Right forelimb (tissue), 1 donor: ENCODE results near the gene HCRTR1.

ENCODE experiments used
- DNase-seq: peaks from one replicate; pipeline ENCODE4 v3.0.0-alpha.2; 2018

The HCRTR1 gene

DNA sequence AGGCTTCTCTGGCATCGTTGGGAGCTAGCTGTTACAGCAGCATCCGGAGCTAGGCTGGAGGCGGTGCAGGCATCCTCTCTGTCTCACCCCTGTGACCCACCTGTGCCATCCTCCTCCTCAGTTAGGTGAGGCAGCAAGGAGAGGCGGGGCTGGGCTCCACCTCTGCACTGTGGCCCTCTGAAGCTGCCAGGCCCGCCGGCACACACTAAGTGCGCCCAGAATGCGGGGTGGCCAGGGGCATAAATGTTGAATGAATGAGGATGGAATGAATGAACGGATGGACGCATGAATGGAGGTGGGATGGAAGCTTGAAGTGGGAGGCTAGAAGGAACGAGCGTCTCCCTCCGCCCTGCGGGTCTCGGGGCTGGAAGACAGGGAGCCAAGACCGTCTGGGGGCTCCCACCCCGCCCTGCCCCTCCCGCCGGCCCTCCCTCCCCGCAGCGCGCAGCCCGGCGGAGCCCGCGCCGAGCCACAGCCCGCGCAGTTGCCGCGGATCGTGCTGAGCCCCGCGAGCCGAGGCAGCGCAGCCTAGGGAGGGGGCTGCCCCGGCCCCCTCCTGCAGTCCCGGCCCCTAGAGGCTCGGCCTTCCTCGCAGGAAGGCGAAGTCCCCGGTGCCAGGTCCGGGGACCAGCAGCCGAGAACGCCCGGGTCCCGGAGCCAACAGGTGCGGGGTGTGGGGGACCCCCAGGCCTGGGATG lies at the start of gene HCRTR1:
TSS of gene HCRTR1 (plus strand) at position 472 of the 698 bp plus-strand sequence. CDS start 1,504 bp downstream, outside the sequence.
- DNase-seq = no peak

DNA sequence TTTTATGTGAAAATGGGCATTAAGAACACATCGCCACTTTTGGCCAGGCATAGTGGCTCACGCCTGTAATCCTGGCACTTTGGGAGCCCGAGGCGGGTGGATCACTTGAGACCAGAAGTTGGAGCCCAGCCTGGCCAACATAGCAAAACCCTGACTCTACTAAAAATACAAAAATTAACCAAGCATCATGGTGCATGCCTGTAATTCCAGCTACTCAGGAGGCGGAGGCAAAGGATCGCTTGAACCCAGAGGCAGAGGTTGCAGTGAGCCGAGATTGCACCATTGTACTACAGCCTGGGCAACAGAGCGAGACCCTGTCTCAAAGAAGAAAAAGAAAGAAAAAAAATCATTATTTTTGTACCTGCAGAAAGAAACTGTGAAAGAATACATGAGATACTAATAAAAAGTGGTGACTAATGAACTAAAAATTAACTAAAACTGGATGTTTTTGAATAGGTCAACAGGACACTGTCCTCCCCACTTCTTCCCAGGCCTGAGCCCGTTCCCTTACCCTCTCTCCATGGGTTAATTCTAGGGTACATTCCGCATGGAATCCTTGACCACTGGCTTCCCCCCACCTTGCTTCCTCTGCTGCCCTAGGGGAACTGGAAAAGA lies 49.4 kb upstream of the HCRTR1 start:
- no peak for DNase-seq

DNA sequence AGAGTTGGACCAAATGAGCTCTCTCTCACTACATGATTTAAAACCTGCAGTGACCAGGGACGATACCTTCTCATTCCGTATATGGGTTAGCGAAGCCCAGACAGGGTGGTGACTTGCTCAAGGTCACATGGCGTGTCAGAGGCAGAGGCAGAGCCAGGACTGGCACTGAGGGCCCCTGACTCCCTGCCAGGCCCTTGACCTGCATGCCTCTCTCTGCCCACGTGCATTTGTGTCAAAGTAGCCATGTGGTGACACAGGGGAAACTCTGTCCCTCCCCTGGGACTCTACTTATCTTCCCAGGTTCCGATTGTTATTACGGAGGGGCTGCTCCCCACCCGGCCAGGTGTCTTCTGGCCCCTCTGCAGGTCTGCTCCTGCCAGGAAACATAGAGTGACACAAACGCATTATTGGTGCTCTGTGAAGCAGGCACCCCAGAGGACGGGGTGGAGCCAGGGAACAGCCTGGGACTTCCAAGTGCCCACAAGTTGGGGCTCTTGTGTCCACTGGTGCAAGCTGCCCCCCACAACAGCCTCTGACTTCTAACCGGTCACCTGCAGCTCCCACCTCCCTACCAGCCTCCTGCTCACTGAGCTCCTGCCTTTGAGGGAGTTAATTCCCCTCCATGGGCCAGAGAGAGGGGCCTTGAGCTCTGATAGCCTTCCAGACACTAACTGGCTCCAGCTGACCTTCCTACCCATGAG lies 48.4 kb upstream of the HCRTR1 start:
- DNase-seq = no peak

DNA sequence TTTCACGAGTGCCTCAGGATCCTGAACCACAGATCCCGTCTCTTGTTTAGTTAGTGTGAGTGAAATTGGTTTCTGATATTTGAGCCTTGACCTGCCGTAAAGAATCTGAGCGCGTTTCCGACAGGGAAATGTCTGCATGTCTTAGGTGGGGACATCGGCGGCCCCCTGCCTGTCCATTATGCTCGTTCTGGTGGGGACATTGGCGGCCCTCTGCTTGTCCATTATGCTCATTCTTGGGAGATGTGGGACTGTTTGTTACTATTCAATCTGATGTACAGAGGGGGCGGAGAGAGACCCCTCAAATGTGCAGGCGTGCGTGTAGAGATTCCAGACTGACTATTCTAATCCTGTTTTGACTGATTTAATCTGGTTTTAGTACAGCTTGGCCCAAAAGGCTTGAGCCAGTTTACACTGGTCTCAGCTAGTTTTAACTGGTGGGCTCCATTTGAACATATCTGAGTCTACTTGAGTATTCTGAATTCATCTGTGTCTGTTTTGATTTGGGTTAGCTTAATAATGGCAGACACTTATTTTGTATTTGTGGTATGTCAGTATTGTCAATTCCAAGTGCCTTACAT lies 47.8 kb upstream of the HCRTR1 start:
- no peak for DNase-seq

DNA sequence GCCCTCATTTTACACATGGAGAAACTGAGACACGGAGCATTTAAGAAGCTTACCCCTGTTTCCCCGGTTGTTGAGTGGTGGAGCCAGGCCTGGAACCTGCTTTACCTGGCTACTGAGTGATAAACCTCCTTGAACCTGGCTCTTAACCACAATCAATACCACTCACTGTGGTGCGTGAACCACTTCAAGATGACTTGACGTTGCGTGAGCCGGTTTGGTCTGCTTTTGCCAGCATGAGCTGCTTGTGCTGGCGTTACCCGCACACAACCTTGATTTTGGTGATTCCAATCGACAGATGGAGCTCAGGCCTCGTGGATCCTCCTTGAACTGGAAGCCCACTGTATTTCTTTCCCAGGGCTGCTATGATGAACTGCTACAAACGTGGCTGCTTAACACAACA lies 47.3 kb upstream of the HCRTR1 start:
- no peak for DNase-seq

DNA sequence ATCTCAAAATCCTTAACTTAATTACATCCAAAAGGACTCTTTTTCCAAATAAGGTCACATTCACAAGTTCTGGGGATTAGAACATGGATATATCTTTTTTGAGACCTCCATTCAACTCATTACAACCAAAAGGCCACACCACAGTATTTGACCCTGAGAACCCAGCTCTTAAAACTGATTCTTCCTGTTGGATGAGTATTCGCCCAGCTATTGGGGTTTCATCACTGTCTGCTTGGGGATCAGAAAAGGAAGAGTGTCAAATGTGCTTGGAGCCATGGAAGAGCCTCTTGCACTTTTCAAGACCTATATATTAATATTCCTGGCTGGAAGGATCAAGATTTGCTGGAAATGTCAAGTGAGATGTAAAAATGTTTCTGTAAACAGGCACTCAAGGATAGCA lies 46.6 kb upstream of the HCRTR1 start:
- no peak for DNase-seq

DNA sequence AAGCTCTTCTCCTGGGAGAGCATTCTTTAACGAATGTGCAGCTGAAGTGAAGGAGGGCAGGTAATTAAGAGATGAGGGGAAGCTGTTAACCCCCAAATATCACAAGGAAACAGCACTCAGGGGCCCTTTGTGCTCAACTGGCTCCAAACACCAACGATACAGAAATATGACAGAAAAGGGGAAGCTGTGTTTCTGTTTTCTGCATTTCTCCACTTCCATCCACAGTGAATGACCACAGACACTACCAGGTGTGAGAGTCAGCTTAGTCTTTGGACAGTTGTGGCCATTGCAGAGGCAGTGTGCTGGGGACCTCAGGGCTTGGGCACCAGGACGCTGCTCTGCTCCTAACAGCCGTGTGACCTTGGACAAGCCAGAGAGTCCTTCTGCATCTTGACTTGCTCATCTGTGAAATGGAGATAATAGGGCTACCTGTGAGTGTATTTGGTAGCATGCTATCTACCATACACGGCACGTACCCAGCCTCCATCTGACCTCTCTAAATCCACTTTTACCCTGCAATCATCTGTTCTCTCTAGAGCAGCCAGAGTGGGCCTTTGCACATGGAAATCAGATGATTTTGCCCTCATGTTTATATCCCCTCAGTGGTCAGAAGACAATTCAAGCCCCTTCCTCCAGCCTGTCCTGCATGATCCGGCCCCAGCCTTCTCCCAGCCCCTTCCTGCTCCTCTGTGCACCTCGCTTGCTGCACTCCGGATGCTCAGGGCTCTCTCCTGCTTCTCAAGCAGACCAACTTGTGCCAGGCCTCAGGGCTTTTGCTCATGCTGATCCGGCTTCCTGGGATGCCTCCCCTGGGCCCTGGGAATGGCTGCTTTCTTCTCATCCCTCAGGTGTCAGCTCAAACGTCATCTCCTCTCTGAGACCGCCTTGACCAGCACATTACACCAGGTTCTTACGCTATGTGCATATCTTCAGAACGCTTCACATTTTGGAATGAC lies 45.9 kb upstream of the HCRTR1 start:
- DNase-seq = no peak

DNA sequence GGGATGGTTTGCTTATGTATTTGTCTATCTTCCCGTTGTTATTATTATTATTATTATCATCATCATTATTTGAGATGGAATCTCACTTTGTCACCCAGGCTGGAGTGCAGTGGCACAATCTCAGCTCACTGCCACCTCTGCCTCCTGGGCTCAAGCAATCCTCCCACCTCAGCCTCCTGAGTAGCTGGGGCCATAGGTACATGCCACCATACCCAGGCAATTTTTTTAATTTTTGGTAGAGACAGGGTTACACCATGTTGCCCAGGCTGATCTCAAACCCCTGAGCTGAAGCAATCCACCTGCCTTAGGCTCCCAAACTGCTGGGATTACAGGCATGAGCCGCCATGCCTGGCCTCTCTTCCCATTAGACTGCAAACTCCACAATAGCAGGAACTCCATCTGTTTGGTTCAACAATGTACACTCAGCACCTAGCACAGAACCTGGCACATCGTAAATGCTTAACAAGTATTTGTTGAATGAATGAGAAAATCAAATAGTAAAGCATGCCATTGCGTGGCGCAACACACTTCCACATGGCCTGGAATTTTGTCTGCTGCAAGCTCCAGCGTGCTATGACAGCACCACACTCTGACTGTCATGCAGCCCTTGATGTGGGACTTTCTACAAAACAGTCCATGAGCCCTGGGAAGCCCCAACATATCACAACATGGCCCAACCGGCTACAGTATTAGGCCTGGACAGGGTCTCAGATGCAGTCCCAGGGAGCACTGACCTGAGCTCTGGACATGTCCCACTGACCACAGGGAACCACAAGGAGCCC lies 45.0 kb upstream of the HCRTR1 start:
- no peak for DNase-seq

DNA sequence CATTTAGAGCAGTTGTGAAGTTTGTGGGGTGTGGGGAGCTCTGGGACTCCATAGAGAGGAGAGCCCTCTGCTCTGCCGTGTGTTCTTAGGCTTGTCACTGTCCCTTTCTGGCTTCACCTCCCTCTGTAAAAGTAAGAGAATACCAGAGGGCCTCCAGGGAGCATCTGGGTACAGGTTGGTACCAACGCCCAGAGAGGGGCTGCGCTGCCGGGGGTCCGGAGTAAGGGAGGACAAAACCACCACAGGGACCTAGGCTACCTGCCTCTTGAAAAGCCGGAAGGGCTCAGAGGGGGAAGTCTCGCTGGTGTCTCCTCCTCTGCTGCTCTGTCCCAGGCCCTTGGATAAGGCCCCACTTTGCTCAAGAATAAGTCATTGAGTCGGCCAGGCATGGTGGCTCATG lies 44.2 kb upstream of the HCRTR1 start:
- no peak for DNase-seq

DNA sequence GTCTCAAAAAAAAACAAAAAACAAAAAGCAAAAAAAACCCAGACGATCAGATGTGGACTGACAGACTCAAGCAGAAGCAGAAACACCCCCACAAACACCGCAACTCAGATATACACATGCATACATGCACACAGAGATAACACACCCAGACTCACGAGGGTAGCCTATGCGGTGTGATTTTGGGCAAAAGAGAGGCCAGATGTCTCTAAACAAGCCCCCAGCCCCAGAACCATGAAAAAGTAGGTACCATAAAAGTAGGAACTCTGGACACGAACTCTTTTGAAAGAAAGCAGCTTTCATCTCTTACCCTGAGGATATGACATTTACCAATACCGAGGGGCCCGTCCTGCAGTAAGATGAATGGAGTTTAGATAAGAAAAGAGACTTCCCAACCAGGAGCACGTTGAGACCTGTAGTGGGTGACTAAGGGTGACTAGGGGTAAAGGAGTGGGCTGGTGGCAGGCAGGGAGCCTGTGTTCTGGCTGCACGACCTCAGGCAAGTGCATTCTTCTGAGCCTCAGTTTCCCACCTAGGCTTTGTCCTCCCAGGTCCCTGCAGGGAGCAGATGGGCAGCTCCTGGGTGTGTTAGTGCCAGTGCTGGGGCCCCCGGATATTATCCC lies 42.6 kb upstream of the HCRTR1 start:
- no peak for DNase-seq

DNA sequence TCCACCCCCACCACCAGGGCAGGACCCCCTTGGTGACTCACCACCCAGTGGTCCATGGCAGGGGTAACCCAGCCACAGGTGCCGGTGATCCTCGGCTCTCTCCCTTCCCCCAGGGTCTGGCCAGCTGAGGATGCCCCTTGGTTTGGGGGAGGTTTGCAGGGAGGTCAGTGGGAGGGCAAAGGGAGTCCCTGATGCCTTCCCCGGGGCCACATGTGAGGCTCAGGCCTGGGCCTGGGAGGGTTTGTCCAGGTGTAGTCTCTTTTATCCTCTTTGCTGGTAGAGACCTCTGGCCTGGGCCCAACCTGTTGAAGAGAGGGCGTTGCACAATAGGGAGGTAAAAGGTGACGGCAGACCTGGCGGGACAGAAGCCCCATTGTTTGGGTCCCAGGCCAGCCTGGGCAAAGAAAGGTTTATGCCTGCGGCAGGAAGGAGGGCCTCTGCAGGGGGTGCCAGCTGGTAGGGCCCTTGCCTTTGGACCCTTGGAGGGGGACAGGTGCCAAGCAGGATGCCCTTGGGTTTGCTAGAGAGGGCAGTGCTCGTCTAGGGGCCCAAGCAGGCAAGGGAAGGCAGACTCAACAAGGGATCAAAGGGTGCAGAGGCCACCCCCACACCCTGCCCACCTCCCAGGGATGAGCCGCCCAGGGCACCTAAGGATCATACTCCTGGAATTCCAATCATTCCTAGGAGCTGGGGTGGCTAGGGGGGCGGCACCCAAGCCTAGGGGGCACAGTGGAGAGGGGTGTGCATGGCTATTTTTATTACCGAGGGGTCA lies 41.9 kb upstream of the HCRTR1 start:
- no peak for DNase-seq

DNA sequence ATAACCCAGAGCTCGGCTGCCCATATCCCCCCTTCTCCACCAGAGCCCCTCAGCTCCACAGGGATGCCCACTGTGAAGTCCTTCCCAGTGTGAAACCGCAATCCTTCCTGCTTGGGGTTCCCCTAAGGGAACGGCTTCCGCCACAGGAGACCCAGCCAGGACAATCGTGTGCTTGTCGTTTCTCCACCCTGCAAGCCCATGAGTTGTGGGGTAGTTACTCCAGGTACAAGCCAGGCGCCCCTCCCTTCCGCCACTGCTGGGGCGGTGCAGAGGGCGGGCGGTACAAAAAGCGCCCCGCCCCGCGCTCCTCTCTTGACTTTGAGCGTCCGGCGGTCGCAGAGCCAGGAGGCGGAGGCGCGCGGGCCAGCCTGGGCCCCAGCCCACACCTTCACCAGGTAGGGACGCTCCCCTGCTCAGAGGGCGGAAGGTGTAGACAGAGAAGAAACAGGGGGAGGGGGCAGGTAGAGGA lies 41.3 kb upstream of the HCRTR1 start, which contains the start of gene TINAGL1:
TSS of gene TINAGL1 (plus strand) at position 315 of the 469 bp plus-strand sequence. CDS start 634 bp downstream, outside the sequence.
- no peak for DNase-seq

DNA sequence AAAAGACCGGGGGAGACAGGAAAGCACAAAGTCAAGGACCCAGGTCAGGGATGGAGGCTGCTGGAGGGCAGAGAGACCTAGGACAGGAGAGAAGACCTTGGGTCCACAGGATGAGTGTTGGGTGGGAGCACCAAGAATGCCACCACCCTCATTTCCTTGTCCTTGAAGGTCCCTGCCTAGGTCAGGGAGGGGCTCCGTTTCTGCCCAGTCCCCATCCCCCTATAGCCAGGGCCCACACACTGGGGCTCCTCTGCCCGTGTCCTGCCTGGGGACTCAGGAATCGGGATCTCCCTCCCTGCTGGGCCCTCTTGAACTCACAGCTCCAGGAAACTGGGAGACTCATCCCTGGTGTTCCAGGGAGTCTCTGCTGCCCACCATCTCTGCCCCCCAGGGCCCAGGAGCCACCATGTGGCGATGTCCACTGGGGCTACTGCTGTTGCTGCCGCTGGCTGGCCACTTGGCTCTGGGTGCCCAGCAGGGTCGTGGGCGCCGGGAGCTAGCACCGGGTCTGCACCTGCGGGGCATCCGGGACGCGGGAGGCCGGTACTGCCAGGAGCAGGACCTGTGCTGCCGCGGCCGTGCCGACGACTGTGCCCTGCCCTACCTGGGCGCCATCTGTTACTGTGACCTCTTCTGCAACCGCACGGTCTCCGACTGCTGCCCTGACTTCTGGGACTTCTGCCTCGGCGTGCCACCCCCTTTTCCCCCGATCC lies 40.6 kb upstream of the HCRTR1 start:
- no peak for DNase-seq

DNA sequence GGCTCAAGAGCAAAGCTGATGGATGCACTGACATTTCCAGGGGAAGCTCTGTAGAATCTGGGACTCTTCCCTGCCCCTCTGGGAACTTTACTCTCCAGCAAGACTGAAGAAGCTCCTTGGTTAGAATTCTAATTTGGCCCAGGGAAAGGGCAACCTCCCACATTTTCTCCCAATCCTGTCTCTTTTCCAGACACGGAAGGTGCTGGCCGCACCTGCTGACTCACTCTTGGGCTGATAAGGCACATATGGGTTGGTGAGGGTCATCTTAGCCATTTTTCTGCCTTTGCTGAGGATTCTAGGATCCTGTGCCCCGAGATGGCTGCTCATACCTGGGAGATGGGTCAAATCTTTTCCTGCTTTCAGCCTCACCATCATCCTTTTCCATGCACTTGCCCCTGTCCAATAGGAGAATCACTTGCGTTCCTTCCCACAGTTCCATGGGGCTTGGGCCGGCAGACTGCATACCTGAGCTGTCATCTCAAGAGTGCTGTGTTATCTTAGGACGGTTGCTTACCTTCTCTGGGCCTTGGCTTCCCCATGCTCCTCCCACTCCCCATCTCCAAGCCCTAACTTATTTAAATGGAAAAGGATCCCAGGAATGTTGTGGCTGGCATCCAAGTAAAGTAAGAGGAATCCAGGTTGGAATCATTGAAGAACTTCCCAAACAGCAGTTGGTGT lies 39.8 kb upstream of the HCRTR1 start:
- no peak for DNase-seq

DNA sequence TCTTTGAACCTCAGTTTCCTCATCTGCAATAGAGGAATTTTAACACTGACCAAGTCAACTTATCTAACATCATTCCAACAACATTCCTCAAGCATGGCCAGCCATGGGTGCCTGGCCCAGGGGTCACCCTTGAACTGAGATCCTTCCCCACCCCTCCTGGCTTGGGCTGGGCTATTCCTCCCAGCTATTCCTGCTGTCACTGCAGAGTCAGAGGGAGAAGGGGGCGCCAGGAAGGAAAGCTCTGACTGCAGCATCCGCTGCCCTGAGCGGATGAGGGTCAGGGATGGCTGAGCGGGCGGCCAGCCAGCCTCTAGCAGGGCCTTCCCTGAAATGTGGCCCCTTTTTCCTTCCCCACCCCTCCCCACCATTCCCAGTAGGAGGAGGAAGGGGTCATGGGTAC lies 38.1 kb upstream of the HCRTR1 start:
- no peak for DNase-seq

DNA sequence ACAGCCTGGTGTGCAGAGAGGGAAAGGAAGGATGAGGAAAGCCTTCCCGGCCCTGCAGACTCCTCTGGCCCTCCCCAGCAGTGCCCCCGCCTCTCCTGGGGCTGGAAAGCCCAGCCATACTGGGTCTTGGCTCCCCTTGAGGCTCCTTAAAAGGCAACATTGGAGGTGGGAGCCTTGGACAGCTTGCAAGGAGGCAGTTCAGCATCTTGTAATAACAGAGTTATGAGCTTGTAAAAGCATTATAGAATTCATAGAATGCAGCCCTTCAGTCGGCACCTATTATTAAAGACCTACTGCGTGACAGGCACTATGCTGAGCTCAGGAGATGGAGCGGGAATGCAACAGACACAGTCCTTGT lies 37.0 kb upstream of the HCRTR1 start:
- DNase-seq = no peak

DNA sequence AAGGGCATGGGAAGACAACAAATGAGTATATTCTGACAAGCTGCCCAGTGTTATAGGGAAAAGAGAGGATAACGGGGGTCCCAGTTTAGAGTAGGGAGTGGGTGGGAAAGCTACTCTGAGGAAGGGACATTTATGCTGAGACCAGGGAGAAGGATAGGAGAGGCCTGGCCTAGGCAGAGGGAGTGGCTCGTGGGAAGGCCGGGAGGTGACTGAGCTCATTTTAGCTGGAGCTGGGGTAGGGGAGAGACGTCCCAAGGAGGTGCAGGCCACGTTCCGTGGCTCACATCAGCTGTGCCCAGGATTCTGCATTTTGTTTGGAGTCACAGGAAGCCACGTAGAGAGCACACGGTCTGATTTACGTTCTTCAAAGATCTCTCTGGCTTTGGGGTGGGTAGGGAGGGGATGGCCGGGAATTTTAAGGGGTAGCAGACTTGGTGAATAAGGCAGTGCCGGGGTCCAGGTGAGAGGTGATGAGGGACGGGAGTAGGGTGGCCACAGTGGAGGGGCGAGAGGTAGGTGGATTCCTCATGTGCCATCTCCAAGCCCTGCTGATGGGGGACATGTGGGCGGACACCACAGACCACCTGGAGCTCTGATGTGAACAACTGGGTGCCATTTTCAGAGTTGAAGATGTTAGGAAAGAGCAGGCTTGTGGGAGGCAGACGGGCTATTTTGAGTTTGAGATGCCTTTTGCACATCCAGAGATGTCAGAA lies 36.4 kb upstream of the HCRTR1 start:
- DNase-seq = no peak
